Endodermal cell (in vitro differentiated cells): ENCODE data around the gene TTC28. TPM values are rescaled to one million over a fixed set of nuclear protein-coding genes. Genes with fewer than 3 reads are reported as not detected.
"Not testable (repeated sequence)": the region's sequence is repeated elsewhere in the genome, so short reads cannot be mapped to it uniquely, and the experiment has no call there.

Experiments
- DNase-seq: peaks from one replicate; pipeline ENCODE4 v3.0.0-alpha.2; 2017
- H3K27ac ChIP-seq: 2 replicates; pipeline ENCODE4 v1.5.1; 2013; ENCODE audit warnings: mild to moderate bottlenecking, low read depth, low read length, moderate library complexity
- H3K27me3 ChIP-seq: 2 replicates; pipeline ENCODE4 v1.6.1; 2013; ENCODE audit warnings: mild to moderate bottlenecking, low read length, moderate library complexity; ENCODE audit not compliant: insufficient read depth, control insufficient read depth, poor library complexity, severe bottlenecking
- H3K36me3 ChIP-seq: 2 replicates; pipeline ENCODE4 v1.7.0; 2013; ENCODE audit warnings: mild to moderate bottlenecking, low read length, moderate library complexity; ENCODE audit not compliant: control insufficient read depth, insufficient read depth
- H3K4me1 ChIP-seq: one replicate; pipeline ENCODE4 v1.7.0; 2013; ENCODE audit warnings: low read length; ENCODE audit not compliant: control insufficient read depth, insufficient read depth
- H3K4me3 ChIP-seq: 2 replicates; pipeline ENCODE4 v1.5.1; 2013; ENCODE audit warnings: mild to moderate bottlenecking, low read length, moderate library complexity
- H3K9ac ChIP-seq: 2 replicates; pipeline ENCODE4 v1.6.1; 2013; ENCODE audit warnings: mild to moderate bottlenecking, low read length, moderate library complexity; ENCODE audit not compliant: poor library complexity, severe bottlenecking; ENCODE audit errors: extremely low read depth
- H3K9me3 ChIP-seq: 2 replicates; pipeline ENCODE4 v1.6.1; 2013; ENCODE audit warnings: mild to moderate bottlenecking, low read length, moderate library complexity; ENCODE audit not compliant: control insufficient read depth
- H3K27ac Mint-ChIP-seq: 2 replicates; pipeline ENCODE4 v1.8.0; 2020; ENCODE audit warnings: mixed read lengths
- H3K27me3 Mint-ChIP-seq: 2 replicates; pipeline ENCODE4 v1.8.0; 2021; ENCODE audit warnings: mild to moderate bottlenecking, mixed read lengths; ENCODE audit not compliant: insufficient read depth
- H3K36me3 Mint-ChIP-seq: 2 replicates; pipeline ENCODE4 v1.8.0; 2020; ENCODE audit warnings: low read depth, mixed read lengths
- H3K4me1 Mint-ChIP-seq: 2 replicates; pipeline ENCODE4 v1.8.0; 2020; ENCODE audit warnings: mixed read lengths
- H3K4me3 Mint-ChIP-seq: 2 replicates; pipeline ENCODE4 v1.8.0; 2020; ENCODE audit warnings: mild to moderate bottlenecking, moderate library complexity, mixed read lengths
- H3K9me3 Mint-ChIP-seq: 2 replicates; pipeline ENCODE4 v1.8.0; 2020; ENCODE audit warnings: mild to moderate bottlenecking, mixed read lengths
- WGBS, 2 experiments: methylation state at CpG; one replicate each; pipeline versions ENCODE4 v1.1.5 to v1.1.7; 2013; ENCODE audit warnings: missing lambda C conversion rate in 2 of 2, mixed read lengths in 1 of 2; ENCODE audit not compliant: insufficient coverage in 1 of 2, insufficient read length in 1 of 2; 5-methylcytosine and 5-hydroxymethylcytosine counted together
- total RNA-seq, 2 donors: library from RNA; stranded (reverse); fragmentation: NEBNext Ultra II Directional in 1 of 2; extraction: Animal tissue kit (Norgen Biotek cat#: 25700) in 1 of 2; gene quantifications; 2 replicates in 1 of 2; 3 replicates in 1 of 2; pipeline ENCODE4 v1.2.1, GENCODE V29; 2021
- TF ChIP-seq, protein P1 (sequence below): fragments of 200-600 bp; sonication (generic); conservative IDR thresholded peaks from 2 replicates; pipeline ENCODE4 v1.5.0; 2021; ENCODE audit warnings: antibody characterized with exemption, mild to moderate bottlenecking

Gene TTC28
- total RNA-seq, 2 donors from 2014 or later: 28.6 to 34.0 TPM

- Histone ChIP-seq H3K27me3 (no peaks in the 10 kb centered on the region), H3K4me3 (no peak overlapping the region), H3K27ac (no peak overlapping the region), H3K36me3 (no peaks in the 10 kb centered on the region), H3K4me1 (no peaks in the 10 kb centered on the region), H3K9me3 (peaks cover 7% of the 10 kb centered on the region), H3K9ac (no peak overlapping the region)
- Mint-ChIP-seq H3K9me3 (peaks cover 10% of the 10 kb centered on the region), H3K27ac (no peak overlapping the region), H3K4me3 (no peak overlapping the region), H3K4me1 (peaks cover 3% of the 10 kb centered on the region), H3K27me3 (no peaks in the 10 kb centered on the region), H3K36me3 (no peaks in the 10 kb centered on the region)
- TF ChIP-seq, protein P1, sequence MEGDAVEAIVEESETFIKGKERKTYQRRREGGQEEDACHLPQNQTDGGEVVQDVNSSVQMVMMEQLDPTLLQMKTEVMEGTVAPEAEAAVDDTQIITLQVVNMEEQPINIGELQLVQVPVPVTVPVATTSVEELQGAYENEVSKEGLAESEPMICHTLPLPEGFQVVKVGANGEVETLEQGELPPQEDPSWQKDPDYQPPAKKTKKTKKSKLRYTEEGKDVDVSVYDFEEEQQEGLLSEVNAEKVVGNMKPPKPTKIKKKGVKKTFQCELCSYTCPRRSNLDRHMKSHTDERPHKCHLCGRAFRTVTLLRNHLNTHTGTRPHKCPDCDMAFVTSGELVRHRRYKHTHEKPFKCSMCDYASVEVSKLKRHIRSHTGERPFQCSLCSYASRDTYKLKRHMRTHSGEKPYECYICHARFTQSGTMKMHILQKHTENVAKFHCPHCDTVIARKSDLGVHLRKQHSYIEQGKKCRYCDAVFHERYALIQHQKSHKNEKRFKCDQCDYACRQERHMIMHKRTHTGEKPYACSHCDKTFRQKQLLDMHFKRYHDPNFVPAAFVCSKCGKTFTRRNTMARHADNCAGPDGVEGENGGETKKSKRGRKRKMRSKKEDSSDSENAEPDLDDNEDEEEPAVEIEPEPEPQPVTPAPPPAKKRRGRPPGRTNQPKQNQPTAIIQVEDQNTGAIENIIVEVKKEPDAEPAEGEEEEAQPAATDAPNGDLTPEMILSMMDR: no peak
- DNase-seq: no peak
- WGBS, 2 experiments: 43 to 86% methylated on average over 1 to 2 of the region's 2 CpGs
Measured at GRCh38 chr22:28369854-28370253, 309.8 kb downstream of the TTC28 start.

- Histone ChIP-seq H3K9ac (no peak overlapping the region), H3K27ac (no peak overlapping the region), H3K36me3 (no peaks in the 10 kb centered on the region), H3K4me3 (no peak overlapping the region), H3K9me3 (peaks cover 35% of the 10 kb centered on the region), H3K4me1 (no peaks in the 10 kb centered on the region), H3K27me3 (no peaks in the 10 kb centered on the region)
- 100% methylated on average over 1 of the region's 1 CpG; no CpG with 5 or more reads in 1 of the 2 experiments for WGBS, 2 experiments
- Mint-ChIP-seq H3K36me3 (peaks cover 26% of the 10 kb centered on the region), H3K27me3 (no peaks in the 10 kb centered on the region), H3K27ac (no peak overlapping the region), H3K4me3 (no peak overlapping the region), H3K4me1 (peaks cover 3% of the 10 kb centered on the region), H3K9me3 (peaks cover 39% of the 10 kb centered on the region)
- no peak for DNase-seq
- TF ChIP-seq, protein P1: no peak
Measured at GRCh38 chr22:28366856-28367255, 312.8 kb downstream of the TTC28 start.

DNA sequence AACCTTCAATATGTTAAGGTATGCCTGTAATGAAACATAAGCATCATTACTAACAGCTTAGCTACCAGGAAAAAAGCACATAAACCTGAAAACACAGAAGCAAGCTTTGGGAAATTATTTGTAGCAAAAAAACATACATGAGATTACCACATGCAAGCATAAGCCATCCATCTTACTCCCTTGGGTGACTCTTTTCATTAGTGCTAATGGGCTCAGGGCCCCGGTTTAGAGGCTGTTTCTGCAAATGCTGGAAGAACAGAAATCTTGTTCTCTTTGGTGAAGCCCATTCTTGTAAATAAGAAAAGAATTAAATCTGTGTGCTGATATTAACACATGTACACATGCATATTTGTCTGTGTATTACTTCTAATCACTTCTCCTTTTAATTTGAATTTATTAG, 314.3 kb downstream of the TTC28 start:
- H3K4me1 Mint-ChIP-seq: peaks cover 3% of the 10 kb centered on the region
- DNase-seq: no peak
- H3K4me3 Mint-ChIP-seq: no peak overlapping the region
- no peak overlapping the region for H3K4me3 ChIP-seq
- no peaks in the 10 kb centered on the region for H3K4me1 ChIP-seq
- peaks cover 28% of the 10 kb centered on the region for H3K36me3 Mint-ChIP-seq
- TF ChIP-seq, protein P1: no peak
- H3K27me3 ChIP-seq: no peaks in the 10 kb centered on the region
- H3K27me3 Mint-ChIP-seq: no peaks in the 10 kb centered on the region
- H3K27ac ChIP-seq: no peak overlapping the region
- H3K9me3 Mint-ChIP-seq: peaks cover 47% of the 10 kb centered on the region
- peaks cover 42% of the 10 kb centered on the region for H3K9me3 ChIP-seq
- WGBS, 2 experiments: 95% methylated on average over 1 of the region's 1 CpG; no CpG with 5 or more reads in 1 of the 2 experiments
- H3K27ac Mint-ChIP-seq: no peak overlapping the region
- no peak overlapping the region for H3K9ac ChIP-seq
- H3K36me3 ChIP-seq: no peaks in the 10 kb centered on the region

DNA sequence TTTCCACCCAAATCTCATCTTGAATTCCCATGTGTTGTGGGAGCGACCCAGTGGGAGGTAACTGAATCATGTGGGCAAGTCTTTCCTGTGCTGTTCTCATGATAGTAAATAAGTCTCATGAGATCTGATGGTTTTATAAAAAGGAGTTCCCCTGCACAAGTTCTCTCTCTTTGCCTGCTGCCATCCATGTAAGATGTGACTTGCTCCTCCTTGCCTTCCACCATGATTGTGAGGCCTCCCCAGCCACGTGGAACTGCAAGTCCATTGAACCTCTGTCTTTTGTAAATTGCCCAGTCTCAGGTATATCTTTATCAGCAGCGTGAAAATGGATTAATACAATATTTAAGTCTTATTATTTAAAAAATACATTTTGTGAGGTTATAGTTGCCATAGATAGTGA, 315.5 kb downstream of the TTC28 start:
- H3K27me3 ChIP-seq, H3K4me3 Mint-ChIP-seq, H3K4me3 ChIP-seq, H3K4me1 ChIP-seq, H3K36me3 ChIP-seq, H3K9ac ChIP-seq, DNase-seq, H3K27me3 Mint-ChIP-seq, H3K27ac Mint-ChIP-seq, H3K27ac ChIP-seq, H3K4me1 Mint-ChIP-seq: not testable (repeated sequence)
- H3K9me3 Mint-ChIP-seq: peaks cover 45% of the 10 kb centered on the region
- H3K9me3 ChIP-seq: peaks cover 37% of the 10 kb centered on the region
- peaks cover 28% of the 10 kb centered on the region for H3K36me3 Mint-ChIP-seq
- WGBS, 2 experiments: 93 to 94% methylated on average over 2 of the region's 3 CpGs
